Spleen (tissue), 11 donors: ENCODE results near the gene PLCD1. TPM values are rescaled to one million over a fixed set of nuclear protein-coding genes. Genes with fewer than 3 reads are reported as not detected.

Experiments used
- DNase-seq: peaks from one replicate; pipeline ENCODE4 v3.0.0-alpha.2; 2020
- H3K27ac ChIP-seq, 8 donors: fragments of 200-600 bp; sonication (generic) in 7 of 8; 1 replicate in 4 of 8; 2 replicates in 4 of 8; pipeline versions ENCODE4 v1.5.0 to v1.8.0; 2016 to 2021; ENCODE audit warnings: inconsistent platforms in 4 of 8, mild to moderate bottlenecking in 4 of 8, moderate library complexity in 1 of 8
- H3K27me3 ChIP-seq, 7 donors: fragments of 200-600 bp; sonication (generic) in 6 of 7; replicated peaks in 1 of 7; 1 replicate in 4 of 7; 2 replicates in 3 of 7; pipeline versions ENCODE4 v1.5.0 to v1.8.0; 2016 to 2021; ENCODE audit warnings: inconsistent platforms in 3 of 7, mild to moderate bottlenecking in 1 of 7
- H3K36me3 ChIP-seq, 6 donors: fragments of 200-600 bp; sonication (generic) in 5 of 6; 1 replicate in 4 of 6; 2 replicates in 2 of 6; pipeline versions ENCODE4 v1.5.0 to v1.8.0; 2016 to 2021; ENCODE audit warnings: inconsistent platforms in 2 of 6
- H3K4me1 ChIP-seq, 6 donors: fragments of 200-600 bp; sonication (generic) in 5 of 6; 1 replicate in 3 of 6; 2 replicates in 3 of 6; pipeline versions ENCODE4 v1.5.0 to v1.8.0; 2016 to 2021; ENCODE audit warnings: inconsistent platforms in 3 of 6
- H3K4me3 ChIP-seq, 8 donors: fragments of 200-600 bp; sonication (generic) in 7 of 8; 1 replicate in 4 of 8; 2 replicates in 4 of 8; pipeline versions ENCODE4 v1.5.0 to v1.8.0; 2016 to 2021; ENCODE audit warnings: inconsistent platforms in 4 of 8, mild to moderate bottlenecking in 4 of 8, moderate library complexity in 2 of 8
- H3K9me3 ChIP-seq, 8 donors: fragments of 200-600 bp; sonication (generic) in 7 of 8; 1 replicate in 4 of 8; 2 replicates in 4 of 8; pipeline versions ENCODE4 v1.5.0 to v1.8.0; 2016 to 2021; ENCODE audit warnings: inconsistent platforms in 4 of 8
- POLR2A ChIP-seq, 3 donors: fragments of 450-650 bp; IDR thresholded peaks; one replicate each; pipeline ENCODE4 v1.5.1; 2017; ENCODE audit warnings: antibody characterized with exemption in 3 of 3, mild to moderate bottlenecking in 1 of 3
- POLR2AphosphoS5 ChIP-seq, 3 donors: sonication (generic); formaldehyde crosslinking; IDR thresholded peaks; one replicate each; pipeline ENCODE4 v1.5.1; 2017; ENCODE audit warnings: antibody characterized with exemption in 3 of 3
- WGBS, 5 donors: extraction: QIAGEN DNeasy Blood & Tissue Kit in 3 of 5; methylation state at CpG; one replicate each; pipeline versions ENCODE4 v1.1.5 to v1.1.7; 2013 to 2018; 5-methylcytosine and 5-hydroxymethylcytosine counted together
- intact Hi-C: fragments of 100-400 bp; cut with DNase I; formaldehyde crosslinking; loops from one replicate; pipeline ENCODE4 v1.15.0; 2023; ENCODE audit warnings: low total_unique reads
- polyA plus RNA-seq, 3 donors: library from polyadenylated mRNA; stranded (reverse); fragments of 200-250 nt; gene quantifications; one replicate each; pipeline ENCODE4 v1.2.1, GENCODE V29; 2013
- total RNA-seq, 7 donors: library from RNA; depleted of rRNA in 3 of 7; stranded (reverse); fragments of >200 nt in 3 of 7; fragmentation: NEBNext Ultra II Directional in 4 of 7; extraction: Animal tissue kit (Norgen Biotek cat#: 25700) in 4 of 7; gene quantifications; one replicate each; pipeline versions ENCODE4 v1.1.0 to v1.2.1, GENCODE V29; 2016 to 2021
- TF ChIP-seq, protein P1 (sequence below), 11 experiments: fragments of 200-600 bp in 7 of 11; fragments of 450-650 bp in 4 of 11; sonication (generic) in 4 of 11; IDR thresholded peaks in 8 of 11; conservative IDR thresholded peaks in 3 of 11; 1 replicate in 7 of 11; 2 replicates in 4 of 11; pipeline versions ENCODE4 v1.4.0 to v1.8.0; 2016 to 2021; ENCODE audit warnings: antibody characterized with exemption in 11 of 11, inconsistent platforms in 4 of 11, mild to moderate bottlenecking in 1 of 11
- donor health status: healthy with polysubstance abuse.
- donor health status: DM: no; HTN: no; CAD: no; lungs with moderate emphysema.
- donor health status: DM: no; HTN: no; CAD: no.
- donor health status: Bipolar disorder and iron deficiency.
- donor health status: healthy.
- donor health status: DM: no; HTN: no; CAD: no.
- donor health status: DM: yes; HTN: yes; CAD: no.

Gene PLCD1
- total and polyA plus RNA-seq, 10 donors, result 11.8 to 24.0 (median 18.8) TPM

GRCh38 chr3:38002291-38002876 lies 27.1 kb downstream of the PLCD1 start:
- peaks cover 9 to 44% (median 26%) of the 10 kb centered on the region in 6 donors for H3K4me1 ChIP-seq
- H3K9me3 ChIP-seq, result no peaks in the 10 kb centered on the region
- H3K27me3 ChIP-seq, result no peaks in the 10 kb centered on the region
- peaks cover 0 to 80% (median 41%) of the 10 kb centered on the region in 6 donors for H3K36me3 ChIP-seq
- DNase-seq, result peak; percentile 68
- H3K27ac ChIP-seq, result no peak overlapping the region
- 89 to 98% (median 96%) methylated on average over 3 to 6 of the region's 6 CpGs for WGBS, 5 donors
- TF ChIP-seq, protein P1, sequence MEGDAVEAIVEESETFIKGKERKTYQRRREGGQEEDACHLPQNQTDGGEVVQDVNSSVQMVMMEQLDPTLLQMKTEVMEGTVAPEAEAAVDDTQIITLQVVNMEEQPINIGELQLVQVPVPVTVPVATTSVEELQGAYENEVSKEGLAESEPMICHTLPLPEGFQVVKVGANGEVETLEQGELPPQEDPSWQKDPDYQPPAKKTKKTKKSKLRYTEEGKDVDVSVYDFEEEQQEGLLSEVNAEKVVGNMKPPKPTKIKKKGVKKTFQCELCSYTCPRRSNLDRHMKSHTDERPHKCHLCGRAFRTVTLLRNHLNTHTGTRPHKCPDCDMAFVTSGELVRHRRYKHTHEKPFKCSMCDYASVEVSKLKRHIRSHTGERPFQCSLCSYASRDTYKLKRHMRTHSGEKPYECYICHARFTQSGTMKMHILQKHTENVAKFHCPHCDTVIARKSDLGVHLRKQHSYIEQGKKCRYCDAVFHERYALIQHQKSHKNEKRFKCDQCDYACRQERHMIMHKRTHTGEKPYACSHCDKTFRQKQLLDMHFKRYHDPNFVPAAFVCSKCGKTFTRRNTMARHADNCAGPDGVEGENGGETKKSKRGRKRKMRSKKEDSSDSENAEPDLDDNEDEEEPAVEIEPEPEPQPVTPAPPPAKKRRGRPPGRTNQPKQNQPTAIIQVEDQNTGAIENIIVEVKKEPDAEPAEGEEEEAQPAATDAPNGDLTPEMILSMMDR (IDR thresholded peaks at IDR 0.05 in 8 of 11, conservative IDR thresholded peaks at IDR 0.05 in 3 of 11), result no peak
- no peak for TF ChIP-seq POLR2AphosphoS5 (IDR thresholded peaks at IDR 0.05)
- no peak for TF ChIP-seq POLR2A (IDR thresholded peaks at IDR 0.05)
- intact Hi-C loops, result no loop called here
- no peak overlapping the region for H3K4me3 ChIP-seq

DNA sequence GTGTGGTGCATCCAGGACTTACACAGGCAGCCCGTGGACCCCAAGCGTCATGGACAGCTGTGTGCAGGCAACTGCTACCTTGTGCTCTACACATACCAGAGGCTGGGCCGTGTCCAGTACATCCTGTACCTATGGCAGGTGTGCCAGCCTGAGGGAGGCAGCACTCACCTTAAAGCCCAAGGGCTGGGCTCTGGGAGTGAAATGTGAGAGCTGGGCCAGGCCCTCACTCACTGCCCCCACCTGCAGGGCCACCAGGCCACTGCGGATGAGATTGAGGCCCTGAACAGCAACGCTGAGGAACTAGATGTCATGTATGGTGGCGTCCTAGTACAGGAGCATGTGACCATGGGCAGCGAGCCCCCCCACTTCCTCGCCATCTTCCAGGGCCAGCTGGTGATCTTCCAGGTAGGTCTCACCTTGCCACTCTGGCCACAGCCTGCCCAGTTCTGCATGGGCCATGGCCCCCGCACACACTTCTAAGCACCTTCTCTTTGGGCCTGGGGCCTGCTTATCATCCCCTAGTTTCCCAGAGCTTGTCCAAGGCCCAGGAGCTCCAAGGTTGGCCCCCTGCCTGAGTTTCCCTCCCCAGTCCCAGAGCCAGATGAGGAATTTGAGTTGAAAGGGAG lies 27.9 kb downstream of the PLCD1 start:
- intact Hi-C loops, result no loop called here
- TF ChIP-seq POLR2AphosphoS5 (IDR thresholded peaks at IDR 0.05), result peak in 1 of 3 donors; percentile 37
- TF ChIP-seq, protein P1 (IDR thresholded peaks at IDR 0.05 in 8 of 11, conservative IDR thresholded peaks at IDR 0.05 in 3 of 11), result no peak
- 85 to 95% (median 95%) methylated on average over 8 to 9 of the region's 9 CpGs for WGBS, 5 donors
- Histone ChIP-seq H3K9me3 (no peaks in the 10 kb centered on the region), H3K27me3 (no peaks in the 10 kb centered on the region), H3K4me1 (peaks cover 15 to 52% (median 33%) of the 10 kb centered on the region in 6 donors), H3K4me3 (no peak overlapping the region), H3K27ac (peak overlapping the region in 1 of 8 donors; percentile 2), H3K36me3 (peaks cover 0 to 76% (median 37%) of the 10 kb centered on the region in 6 donors)
- peak; percentile 77 for DNase-seq

DNA sequence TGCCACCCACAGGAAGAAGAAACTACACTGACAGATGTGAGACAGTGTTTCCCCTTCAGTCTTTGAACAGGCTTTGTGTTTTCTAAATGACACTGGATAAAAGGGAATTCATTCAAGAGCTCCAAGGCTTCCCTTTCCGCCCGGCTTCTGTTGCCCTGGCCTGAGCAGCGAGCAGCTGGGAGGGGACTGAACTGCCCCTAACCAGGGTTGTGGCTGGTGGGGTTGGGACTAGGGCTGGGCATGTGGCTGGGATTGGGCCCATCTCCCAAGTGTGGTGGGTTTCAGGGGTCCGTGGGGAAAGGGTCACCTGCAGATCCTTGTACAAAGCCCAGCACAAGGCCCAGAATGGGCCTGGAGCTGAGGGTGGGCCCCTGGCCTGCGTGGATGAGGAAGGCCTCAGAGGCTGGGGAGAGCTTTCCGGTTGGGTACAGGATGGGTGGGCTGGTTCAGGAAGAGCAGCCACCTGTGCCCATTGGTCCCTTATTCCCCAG lies 28.4 kb downstream of the PLCD1 start:
- intact Hi-C loops, result no loop called here
- WGBS, 5 donors, result 95 to 99% (median 97%) methylated on average over 6 of the region's 6 CpGs
- H3K27me3 ChIP-seq, result no peaks in the 10 kb centered on the region
- H3K27ac ChIP-seq, result peak overlapping the region in 1 of 8 donors; percentile 2
- peaks cover 0 to 76% (median 32%) of the 10 kb centered on the region in 6 donors for H3K36me3 ChIP-seq
- no peak overlapping the region for H3K4me3 ChIP-seq
- TF ChIP-seq POLR2AphosphoS5 (IDR thresholded peaks at IDR 0.05), result no peak
- no peak for TF ChIP-seq POLR2A (IDR thresholded peaks at IDR 0.05)
- TF ChIP-seq, protein P1 (IDR thresholded peaks at IDR 0.05 in 8 of 11, conservative IDR thresholded peaks at IDR 0.05 in 3 of 11), result no peak
- H3K9me3 ChIP-seq, result no peaks in the 10 kb centered on the region
- H3K4me1 ChIP-seq, result peaks cover 15 to 58% (median 38%) of the 10 kb centered on the region in 6 donors
- peak; percentile 76 for DNase-seq

GRCh38 chr3:38000242-38000916 lies 29.1 kb downstream of the PLCD1 start:
- no peaks in the 10 kb centered on the region for H3K27me3 ChIP-seq
- no peak for TF ChIP-seq POLR2AphosphoS5 (IDR thresholded peaks at IDR 0.05)
- H3K9me3 ChIP-seq, result no peaks in the 10 kb centered on the region
- no peak overlapping the region for H3K4me3 ChIP-seq
- peak; percentile 76 for DNase-seq
- 88 to 98% (median 96%) methylated on average over 6 of the region's 6 CpGs for WGBS, 5 donors
- H3K36me3 ChIP-seq, result peaks cover 0 to 76% (median 29%) of the 10 kb centered on the region in 6 donors
- no peak overlapping the region for H3K27ac ChIP-seq
- intact Hi-C loops, result no loop called here
- H3K4me1 ChIP-seq, result peaks cover 16 to 64% (median 43%) of the 10 kb centered on the region in 6 donors
